Measurements from ENCODE around the gene RPS2.

Gene RPS2

DNA sequence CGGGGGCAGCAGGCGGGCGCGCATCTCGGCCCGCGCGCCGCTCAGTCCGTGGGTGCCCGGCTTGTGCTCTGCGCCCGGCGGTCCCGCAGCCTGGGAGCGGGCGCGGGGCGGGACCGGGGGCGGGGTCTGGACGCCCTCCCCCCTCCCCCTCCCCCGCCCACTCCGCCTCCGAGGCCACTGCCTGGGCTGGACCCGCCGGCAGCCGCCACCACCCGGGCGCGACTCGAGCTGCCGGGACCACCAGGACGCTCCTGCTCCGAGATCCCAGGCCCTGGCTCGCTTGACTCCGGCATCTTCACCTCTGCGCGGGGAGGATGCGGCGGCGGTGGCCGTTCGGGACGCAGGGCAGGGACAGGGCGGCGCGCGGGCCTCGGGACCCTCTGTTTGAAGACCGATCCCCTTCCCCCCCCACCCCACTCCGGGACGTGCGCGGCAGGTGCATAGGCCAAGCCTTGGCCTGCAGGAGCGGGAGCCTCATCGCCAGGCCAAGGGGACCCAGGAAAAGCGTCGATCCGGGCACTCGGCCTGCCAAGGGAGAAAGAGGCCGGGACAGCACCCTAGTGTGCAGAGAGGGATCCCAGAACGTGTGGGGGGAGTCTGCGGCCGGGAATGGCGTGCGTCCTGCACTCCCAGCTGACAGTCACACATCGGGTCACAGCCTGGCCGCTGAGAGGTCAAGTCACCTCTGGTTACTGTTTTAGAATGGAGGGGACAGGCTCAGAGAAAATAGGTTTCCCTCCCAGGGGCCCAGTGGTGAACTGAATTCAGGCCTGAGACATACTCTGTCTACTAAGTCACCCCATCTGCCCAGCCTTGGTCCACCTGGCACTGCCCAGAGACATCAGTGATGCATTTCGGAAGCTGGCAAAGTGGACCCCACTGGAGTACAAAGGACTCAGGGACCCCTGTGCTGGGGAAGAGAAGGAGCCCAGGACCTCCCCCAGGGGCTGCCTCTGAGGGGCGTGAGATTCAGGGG is 46.0 kb downstream of the RPS2 start, which contains the start of gene HS3ST6:
Gene HS3ST6, minus strand, starts transcription at position 65 of the 976 bp plus-strand sequence. CDS start 92 bp downstream, outside the sequence.
- no peak for DNase-seq

GRCh38 chr16:1917665-1918350 is 46.8 kb downstream of the RPS2 start:
- DNase-seq: no peak

DNA sequence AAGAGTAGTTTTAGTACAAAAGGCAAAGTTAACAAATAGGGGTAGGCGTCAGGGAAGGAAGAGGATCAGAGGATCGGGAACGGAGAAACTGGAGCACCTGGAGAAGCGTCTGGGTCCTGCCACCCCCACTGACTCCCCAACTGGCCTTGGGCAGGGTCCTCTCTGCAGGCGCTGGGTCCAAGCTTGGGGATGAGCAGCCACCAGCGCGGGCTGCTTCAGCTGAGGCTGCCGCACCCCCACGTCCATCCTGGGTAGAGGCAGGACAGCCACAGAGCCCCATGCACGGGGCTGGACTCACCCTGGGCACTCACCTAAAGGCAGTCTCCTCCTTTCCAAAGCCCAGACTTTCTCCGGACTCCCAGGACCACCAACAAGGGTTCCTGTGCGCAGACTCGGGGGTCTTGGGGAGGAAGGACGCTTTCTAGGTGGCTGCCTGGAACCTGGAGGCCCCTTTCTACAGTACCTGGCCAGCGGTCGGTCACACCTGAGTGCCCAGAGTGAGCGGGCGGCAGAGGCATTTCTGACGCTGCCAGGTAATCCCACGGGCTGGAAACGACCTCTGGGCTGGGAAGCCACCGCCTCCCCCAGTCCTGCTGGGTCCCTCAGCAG is 47.5 kb downstream of the RPS2 start:
- no peak for DNase-seq

- no peak for DNase-seq
These were observed 48.0 kb downstream of the RPS2 start for GRCh38 chr16:1916640-1916990.

GRCh38 chr16:1915732-1916639 is 48.6 kb downstream of the RPS2 start:
- DNase-seq: no peak

DNA sequence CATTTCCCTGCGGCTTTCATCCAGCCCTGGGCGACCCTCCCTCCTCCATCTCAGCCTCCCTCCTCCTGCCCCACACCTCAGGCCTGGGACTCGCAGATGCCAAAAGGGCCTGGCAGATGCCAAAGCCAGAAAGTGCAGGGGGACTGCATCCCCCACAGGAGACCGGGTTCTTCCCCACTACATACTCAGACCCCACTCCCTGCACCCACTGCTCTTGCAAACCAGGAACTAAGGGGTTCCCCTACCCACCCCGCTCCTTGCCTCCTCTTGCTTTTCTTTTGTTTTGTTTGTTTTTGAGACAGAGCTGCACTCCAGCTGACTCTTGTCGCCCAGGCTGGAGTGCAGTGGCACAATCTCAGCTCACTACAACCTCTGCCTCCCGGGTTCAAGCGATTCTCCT is 49.6 kb downstream of the RPS2 start:
- DNase-seq: no peak

DNA sequence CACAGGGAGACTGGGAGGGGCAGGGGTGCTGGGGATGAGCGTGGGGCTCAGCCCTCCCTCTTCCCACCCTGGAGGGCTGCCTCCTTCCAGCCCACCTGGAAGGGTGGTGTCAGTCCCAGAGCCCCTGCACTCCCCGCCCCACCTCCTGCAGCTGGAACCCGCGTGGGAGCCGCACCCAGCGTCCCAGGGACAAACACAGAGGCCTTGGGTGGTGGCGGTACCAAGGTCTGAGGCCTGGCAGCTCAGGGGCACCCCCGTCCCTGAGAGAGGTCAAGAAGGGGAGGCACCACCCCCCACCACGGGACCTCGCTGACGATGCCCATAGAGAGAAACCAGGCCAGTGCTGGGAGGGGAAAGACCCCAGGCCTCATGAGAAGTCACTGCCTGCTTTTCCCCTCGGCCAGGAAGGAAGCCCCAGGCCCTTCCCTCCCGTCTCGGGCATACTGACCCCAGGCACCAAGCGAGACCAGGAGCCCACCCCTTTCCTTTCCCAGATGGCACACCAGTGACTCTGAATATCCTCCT is 50.5 kb downstream of the RPS2 start:
- DNase-seq: no peak

- DNase-seq: no peak
These were observed 51.1 kb downstream of the RPS2 start for GRCh38 chr16:1913327-1914083.

- DNase-seq: no peak
These were observed 52.4 kb downstream of the RPS2 start for GRCh38 chr16:1912215-1912543.
